ENCODE results near the gene SIDT2.

The SIDT2 gene

DNA sequence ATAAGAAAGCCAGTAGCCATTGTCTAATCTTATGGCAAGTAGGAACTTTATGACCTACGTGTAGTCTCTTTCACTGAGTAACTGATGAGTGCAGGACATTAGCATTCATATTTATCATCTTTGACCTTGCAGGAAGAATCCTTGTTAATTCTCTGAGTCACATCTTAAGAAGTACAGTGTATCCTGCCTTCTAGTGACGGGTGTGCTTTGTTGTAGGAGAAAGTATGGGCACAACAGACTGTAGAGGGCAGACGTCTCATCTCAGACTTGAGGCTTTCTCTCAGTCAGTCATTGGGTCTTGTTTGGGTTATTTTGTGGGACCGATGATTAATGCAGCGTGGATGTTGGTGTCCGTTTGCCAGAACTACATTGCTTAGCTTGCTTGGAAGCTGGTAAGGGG is 60.8 kb downstream of the SIDT2 start:
- H3K27ac ChIP-seq, result no peak overlapping the region

More for the DNA sequence above, 60.8 kb downstream of the SIDT2 start:
- TF ChIP-seq ZFX (IDR thresholded peaks at IDR 0.05; ENCODE audit: borderline replicate concordance), result no peak
